ENCODE results near the gene HS6ST1.

The HS6ST1 gene

DNA sequence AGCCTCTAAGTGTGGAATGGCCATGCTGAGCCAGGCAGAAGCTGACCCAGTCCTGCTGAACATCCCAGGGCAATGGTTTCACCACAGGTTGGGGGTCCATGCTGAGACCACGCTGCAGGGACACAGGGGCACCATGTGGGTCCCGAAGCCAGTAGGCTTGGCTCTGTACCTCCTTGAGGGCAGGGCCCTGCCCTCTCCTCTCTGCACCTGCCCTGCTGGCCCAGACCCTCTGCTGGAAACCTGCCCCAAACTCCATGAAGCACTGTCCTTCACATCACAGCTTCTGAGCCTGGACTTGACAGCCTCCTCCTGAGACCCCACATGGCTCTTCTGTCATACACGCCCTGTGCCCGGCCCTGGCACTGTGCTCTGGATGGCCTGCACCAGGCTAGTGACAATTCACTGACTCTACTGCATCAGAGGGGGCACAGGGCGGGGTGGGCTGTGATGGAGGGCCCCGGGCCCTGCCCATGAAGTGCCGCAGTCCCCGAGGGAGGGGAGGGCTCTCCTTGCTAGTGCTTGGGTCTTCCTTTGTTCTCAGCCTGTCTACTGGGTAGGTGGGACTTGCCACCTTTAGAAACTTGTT lies 24.7 kb downstream of the HS6ST1 start:
- DNase-seq, result no peak

DNA sequence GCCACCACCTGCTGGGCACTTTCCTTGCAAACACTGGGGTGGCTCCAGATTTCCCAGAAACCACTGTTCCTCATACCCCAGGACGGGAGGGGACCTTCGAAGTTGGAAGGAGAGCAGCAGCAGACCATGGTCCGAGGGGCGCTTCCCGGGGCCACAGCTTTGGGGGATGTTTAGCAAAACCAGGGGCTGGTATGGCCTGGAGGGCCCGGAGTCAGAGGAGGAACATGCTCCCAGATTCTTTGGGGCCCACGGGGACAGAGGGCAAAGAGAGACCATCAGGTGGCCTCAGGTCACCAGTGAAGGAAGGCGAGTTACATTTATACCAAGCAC lies 25.3 kb downstream of the HS6ST1 start:
- DNase-seq, result no peak

GRCh38 chr2:128292599-128293425 lies 25.9 kb downstream of the HS6ST1 start:
- no peak for DNase-seq

DNA sequence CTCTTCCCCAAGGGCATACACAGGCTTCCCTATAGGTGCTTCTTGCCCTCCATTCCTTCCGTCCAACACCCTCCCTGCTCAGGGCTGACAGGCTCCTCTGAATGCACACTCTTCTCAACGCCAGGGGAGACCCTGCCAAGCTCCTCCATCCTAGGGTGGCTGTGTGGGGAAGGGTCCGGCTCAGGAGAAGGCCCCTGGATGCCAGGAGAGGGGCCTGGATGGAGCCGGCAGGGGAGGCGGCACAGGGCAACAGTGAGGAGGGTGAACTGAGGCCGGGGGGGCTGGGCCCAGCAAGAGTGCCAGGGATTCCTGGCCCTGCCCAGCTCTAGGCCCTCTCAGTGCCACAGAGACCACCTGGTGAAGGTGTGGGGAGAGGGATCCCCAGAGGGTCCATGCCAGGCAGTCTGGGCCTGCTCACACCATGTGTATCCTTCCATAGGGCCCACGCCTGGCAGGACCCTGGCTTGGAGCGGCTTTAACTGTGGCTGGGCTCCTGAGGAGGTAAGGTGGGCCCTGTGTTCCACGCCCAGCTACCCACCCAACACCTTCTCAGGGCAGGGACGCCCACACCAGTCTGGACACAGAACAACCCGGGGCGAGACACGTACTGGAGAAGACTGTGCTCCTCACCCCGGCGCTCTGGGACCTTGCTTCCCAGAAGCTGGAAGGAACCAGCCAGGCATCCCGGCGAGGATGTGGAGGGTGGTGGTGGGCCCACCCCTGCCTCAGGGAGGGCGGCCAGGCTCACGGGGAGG lies 26.6 kb downstream of the HS6ST1 start:
- DNase-seq, result no peak

- no peak for DNase-seq
Measured at GRCh38 chr2:128291161-128291843, 27.4 kb downstream of the HS6ST1 start.

- DNase-seq, result no peak
Measured at GRCh38 chr2:128290356-128290755, 28.3 kb downstream of the HS6ST1 start.

DNA sequence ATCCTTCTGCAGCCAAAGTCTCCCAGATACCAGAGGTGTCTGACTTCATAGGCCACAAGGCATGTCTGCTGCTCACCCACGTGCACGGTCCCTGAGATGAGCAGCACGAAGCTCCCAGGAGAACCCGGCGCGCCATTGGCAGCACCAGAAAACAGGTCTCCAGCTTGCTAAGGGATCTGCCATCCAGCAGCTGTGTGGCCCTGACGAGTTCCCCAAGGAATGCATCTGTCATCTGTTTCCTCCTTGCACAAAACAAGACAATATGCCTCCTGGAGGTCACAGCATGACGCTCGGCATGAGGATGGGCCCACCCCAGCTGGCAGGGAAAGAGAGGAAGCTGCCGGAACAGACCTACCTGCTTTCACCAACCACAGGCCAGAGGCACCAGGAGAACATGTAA lies 29.2 kb downstream of the HS6ST1 start:
- no peak for DNase-seq

GRCh38 chr2:128288781-128289180 lies 29.9 kb downstream of the HS6ST1 start:
- no peak for DNase-seq

DNA sequence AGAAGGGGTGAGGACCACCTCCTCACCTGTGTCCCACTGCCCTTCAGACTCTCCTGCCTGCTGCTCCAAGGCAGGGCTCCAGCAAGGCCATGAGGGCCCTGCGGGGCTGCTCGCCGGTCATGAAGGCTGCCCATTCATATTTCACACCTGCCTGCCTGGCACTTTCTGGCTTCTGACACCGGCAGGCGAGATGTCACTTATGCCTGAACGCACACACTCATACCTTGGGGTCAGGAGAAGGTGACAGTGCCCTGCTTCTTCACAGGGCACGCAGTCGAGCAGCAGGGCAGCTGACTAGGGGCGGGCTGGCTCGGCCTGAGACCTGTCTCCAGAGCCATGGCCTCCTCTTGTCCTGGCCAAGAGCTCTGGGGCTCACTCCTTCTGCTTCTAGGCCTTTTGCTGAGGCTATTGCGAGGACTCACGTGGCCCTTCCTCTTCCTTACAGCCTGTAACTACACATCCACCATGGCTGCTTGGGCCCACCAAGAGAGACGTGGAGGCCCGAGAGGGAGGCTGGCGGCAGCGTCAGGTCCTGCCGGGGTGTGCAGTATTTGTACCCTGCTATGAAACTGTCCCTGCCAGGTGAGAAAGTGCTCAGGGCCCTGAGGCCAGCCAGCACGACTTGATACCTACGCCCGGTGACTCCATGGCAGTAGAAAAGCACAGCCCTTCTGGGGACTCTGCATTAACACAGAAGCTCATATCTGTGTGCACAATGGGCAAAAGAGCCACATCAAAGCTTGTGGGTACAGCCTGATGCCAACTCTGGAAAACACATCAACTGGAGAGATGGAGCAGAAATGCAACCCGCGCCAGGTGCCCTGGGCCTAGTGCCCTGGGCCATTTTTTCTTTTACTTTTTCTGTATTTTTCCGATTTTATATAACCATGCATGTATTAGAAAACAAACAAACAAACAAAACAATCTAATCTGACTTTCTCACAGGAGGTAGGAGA lies 30.6 kb downstream of the HS6ST1 start:
- no peak for DNase-seq

- no peak for DNase-seq
Measured at GRCh38 chr2:128286905-128287779, 31.5 kb downstream of the HS6ST1 start.

DNA sequence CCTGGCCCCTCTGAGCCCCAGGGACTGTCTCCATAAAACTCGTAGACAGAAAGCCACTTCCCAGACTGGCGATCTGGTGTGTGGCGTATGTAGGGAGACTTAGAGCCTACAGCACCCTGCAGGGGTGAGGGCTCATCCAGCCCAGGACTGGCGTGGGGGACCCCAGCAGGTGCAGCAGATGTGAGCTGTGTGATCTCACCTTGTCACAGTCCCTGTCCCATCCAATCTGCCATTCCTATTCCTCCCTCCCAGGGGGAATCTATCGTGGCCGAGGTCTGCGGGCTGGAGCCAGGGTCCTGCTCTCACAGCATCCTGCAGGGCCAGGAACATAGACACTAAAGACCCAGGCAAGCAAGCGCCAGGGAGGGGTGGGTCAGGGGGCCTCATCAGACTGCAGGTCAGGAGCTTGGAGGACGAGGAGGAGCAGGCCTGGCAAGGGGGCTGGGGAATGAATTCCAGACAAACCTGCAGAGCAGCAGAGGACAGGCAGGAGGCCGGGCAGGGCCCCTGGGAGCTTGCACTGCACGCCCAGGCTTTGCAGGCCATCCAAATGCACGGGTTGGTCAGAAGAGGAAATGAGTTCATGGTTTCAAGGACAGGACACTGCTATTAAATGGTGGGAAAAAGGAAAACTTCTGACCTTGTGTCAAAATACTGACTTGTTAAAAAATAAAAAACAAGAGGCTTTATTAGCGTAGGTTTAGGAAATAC lies 32.5 kb downstream of the HS6ST1 start:
- DNase-seq, result no peak

DNA sequence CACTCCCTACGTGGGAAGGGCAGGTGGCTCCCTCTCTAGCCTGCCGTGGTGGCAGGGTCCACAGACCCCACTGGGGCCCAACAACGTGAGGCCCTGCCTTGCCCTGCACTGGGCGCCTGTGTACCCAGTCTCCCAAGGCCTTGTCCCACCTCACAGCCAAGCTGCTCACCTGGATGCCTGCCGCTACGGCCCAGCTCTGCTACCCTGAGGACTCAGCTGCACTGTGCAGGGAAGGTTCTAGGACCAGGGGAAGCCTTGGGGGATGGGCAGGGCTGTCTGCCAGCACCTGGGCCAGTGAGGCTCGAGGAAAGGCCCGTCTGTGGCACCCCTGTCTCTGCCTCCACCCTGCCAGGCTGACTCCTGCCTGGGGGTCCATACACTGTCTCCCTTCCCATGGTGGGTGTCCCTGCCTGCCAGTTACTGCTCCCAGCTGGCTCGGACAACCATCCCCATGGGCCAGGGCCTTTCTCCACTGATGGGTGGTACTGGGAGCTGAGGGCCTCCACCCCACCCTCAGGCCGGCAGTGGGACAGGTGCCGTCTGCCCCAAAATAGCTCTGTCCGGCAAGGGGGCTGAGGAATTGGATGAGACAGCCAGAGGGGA lies 33.2 kb downstream of the HS6ST1 start:
- no peak for DNase-seq

DNA sequence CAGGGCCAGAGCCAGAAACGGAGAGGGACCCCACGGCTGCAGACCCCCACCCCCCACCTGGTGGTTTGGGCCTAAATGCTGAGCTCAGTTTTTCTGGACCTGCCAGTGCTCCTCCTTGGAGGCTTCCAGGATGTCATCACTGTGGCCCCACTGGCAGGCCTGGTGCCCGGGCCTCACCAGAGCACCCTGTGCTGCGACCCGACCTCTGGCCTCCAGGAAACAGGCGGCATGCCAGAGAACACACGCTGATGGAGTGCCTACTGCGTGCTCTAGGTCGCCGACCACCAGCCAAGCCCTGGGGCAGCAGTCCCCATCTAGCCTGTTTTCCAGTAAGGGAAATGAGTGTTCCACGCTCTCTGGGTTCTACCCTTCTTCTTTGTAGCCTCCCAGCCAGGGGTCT lies 33.8 kb downstream of the HS6ST1 start:
- no peak for DNase-seq

GRCh38 chr2:128284037-128284441 lies 34.6 kb downstream of the HS6ST1 start:
- no peak for DNase-seq

DNA sequence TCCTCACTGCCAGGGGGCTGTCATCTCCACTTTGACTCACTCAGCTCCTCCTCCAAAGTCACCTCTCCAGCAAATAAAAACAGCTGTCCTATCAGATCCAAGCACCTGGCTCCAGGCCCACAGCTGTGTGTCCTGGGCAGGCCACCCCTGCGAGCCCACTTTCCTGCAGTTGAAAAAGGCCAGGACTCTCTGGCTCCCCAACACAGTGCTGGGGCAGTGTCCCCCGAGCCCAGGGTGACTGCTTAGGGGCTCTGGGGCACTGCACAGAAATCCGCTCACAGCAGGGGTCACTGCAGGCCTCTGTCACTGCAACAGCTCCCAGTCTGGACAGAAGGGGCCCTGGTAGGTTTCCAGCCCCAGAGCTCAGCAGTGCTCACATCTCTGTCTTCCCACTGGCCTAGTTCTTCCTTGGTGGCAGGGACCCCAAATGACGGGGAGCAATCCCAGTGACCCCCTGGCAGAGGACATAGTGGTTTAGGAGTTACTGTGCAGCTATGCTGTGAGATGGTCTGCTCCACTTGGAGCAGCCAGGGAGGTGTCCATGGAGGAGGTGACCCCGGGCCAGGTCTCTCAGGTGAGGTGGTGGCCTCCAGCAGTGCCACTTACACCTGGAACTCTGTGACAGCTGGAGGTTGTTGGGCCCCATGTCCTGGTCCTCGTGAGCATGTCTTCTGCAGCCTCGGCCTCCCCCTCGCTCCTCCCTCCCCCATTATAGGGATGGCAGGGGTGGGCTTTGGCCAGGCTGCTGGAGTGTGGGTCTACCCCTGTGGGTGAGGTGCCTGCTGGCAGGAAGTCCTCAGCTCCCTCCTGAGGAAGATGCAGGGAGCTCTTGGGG lies 35.5 kb downstream of the HS6ST1 start:
- DNase-seq, result no peak

- no peak for DNase-seq
Measured at GRCh38 chr2:128282246-128282975, 36.3 kb downstream of the HS6ST1 start.

DNA sequence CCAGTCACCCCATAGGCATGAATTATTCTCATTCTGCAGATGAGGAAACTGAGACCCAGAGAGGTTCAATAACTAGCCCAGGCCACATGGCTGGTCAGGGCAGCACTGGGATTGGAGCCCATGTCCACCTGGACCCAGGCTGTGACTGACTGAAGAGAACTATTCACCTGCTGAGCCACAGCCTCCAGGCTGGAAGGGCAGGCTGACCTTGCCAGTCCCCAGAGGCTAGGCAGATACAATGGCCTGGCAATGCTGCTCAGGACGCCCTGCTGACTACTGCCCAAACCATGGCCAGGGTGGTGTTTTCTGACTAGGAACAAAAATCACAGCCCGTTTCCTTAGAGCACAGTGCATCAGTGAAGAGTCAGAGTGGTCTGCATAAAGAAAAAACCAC lies 36.8 kb downstream of the HS6ST1 start:
- no peak for DNase-seq

- no peak for DNase-seq
Measured at GRCh38 chr2:128280901-128281321, 37.8 kb downstream of the HS6ST1 start.
